ENCODE data around the gene BOLA2. TPM values are rescaled to one million over a fixed set of nuclear protein-coding genes. Genes with fewer than 3 reads are reported as not detected.

Gene BOLA2
- 17.3 to 31.8 TPM (median 26.6 TPM) in 5 replicates for total RNA-seq (2022; extraction: Qiagen RNA extraction)

DNA sequence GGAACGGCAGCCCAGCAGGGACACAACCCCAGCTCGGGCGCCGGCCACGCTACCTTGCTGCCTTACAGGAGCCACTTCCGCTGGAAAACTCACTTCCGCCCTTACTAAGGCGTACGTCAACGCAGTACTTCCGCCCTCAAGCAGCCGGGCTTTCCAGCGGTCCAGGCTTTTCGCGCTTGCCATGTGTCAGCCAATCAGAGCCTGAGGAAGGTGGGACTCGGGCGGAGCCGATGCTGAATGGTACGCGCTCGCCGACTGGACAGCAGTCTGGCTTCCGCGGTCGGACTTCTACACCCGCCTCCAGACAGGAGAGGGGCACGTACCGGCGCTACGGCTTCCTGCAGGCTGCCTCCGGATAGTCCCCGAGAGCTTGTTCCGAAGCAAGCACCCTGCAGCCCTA, at the start of gene BOLA2, which contains the start of gene SLX1B:
Gene BOLA2 (minus strand): TSS at position 83 of the 400 bp plus-strand sequence. CDS start 98 bp downstream, outside the sequence.
Gene SLX1B (plus strand): TSS at position 265 of the 400 bp plus-strand sequence.

DNA sequence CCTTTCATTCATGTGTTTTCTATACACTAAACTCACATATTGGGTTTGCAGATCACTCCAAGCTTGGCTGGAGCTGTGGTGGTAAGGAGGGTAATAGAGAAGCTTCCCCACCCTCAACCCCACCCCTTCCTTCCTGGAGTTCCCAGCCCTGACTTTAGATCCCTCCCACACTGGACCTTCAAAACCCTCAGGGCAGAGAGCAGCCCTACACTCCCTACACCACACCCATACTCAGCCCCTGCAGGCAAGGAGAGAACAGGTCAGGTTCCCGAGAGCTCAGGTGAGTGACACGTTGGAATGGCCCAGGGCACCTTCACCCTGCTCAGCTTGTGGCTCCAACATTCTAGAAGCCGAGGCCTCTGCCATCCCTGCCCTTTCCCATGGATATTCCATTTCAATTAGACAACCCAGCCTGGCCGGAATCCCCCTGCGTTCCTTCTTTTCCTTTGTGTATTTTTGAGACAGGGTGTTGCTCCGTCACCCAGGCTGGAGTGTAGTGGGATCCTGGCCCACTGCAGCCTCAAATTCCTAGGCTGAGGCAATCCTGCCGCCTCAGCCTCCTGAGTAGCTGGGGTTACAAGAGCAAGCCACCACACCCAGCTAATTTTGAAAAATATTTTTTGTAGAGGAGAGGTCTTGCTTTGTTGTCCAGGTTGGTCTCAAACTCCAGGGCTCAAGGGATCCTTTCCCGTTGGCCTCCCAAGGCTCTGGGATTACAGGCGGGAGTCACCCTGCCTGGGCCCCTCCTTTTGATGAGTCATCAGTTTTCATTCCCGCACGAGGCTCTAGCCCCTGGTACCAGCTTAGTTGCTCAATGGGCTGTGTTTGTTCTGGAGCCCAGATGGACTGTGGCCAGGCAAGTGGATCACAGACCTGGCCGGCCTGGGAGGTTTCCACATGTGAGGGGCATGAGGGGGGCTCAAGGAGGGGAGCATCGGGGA, 5.8 kb upstream of the BOLA2 start, which contains the start of gene SULT1A4:
Gene SULT1A4 (plus strand): TSS at position 208 of the 941 bp plus-strand sequence. CDS start 1,473 bp downstream, outside the sequence.

Other genes with a start within 250 kb of the BOLA2 start
- gene NPIPB11, start 47.6 kb downstream of the BOLA2 start, total RNA-seq (2022; extraction: Qiagen RNA extraction): 0.91 to 1.8 TPM (median 1.1 TPM) in 5 replicates
- gene SLX1B, start 182 bp upstream of the BOLA2 start, total RNA-seq (2022; extraction: Qiagen RNA extraction): 76.6 to 97.1 TPM (median 81.8 TPM) in 5 replicates
- 29.2 to 35.9 TPM (median 30.8 TPM) in 5 replicates for gene SULT1A4, start 5.6 kb upstream of the BOLA2 start, total RNA-seq (2022; extraction: Qiagen RNA extraction)
- 22.7 to 41.0 TPM (median 25.4 TPM) in 5 replicates for gene NPIPB12, start 52.1 kb upstream of the BOLA2 start, total RNA-seq (2022; extraction: Qiagen RNA extraction)
- not detected in 5 replicates for gene SPN, start 208.9 kb upstream of the BOLA2 start, total RNA-seq (2022; extraction: Qiagen RNA extraction)
- 0.57 to 1.5 TPM (median 1.2 TPM) in 5 replicates for gene QPRT, start 224.8 kb upstream of the BOLA2 start, total RNA-seq (2022; extraction: Qiagen RNA extraction)

All from A549 treated with Mapracorat at 1 μM for 4 hours (cell line).